Brain pericyte (primary cell): Measurements from ENCODE around the gene CHMP1B.
"Not testable (repeated sequence)": the region's sequence is repeated elsewhere in the genome, so short reads cannot be mapped to it uniquely, and the experiment has no call there.

Source experiments
- DNase-seq: peaks from one replicate; pipeline ENCODE4 v3.0.0-alpha.2; 2012; ENCODE audit warnings: low read depth, low spot score

The CHMP1B gene

GRCh38 chr18:11839556-11839955 is 11.7 kb upstream of the CHMP1B start:
- DNase-seq, result no peak

- no peak for DNase-seq
These were observed 10.7 kb upstream of the CHMP1B start for GRCh38 chr18:11840493-11840892.

- DNase-seq, result peak; percentile 96
These were observed 8.7 kb upstream of the CHMP1B start for GRCh38 chr18:11842562-11842961.

- DNase-seq, result no peak
These were observed 6.8 kb upstream of the CHMP1B start for GRCh38 chr18:11844436-11844835.

- DNase-seq, result no peak
These were observed 5.6 kb upstream of the CHMP1B start for GRCh38 chr18:11845654-11846053.

GRCh38 chr18:11847811-11848210 is 3.4 kb upstream of the CHMP1B start:
- no peak for DNase-seq

GRCh38 chr18:11849279-11849678 is 1.9 kb upstream of the CHMP1B start:
- no peak for DNase-seq

- DNase-seq, result peak; percentile 99
These were observed 1.2 kb upstream of the CHMP1B start for GRCh38 chr18:11849841-11850634.

GRCh38 chr18:11850821-11851145 is 430 bp upstream of the CHMP1B start:
- DNase-seq, result no peak

- no peak for DNase-seq
These were observed 659 bp downstream of the CHMP1B start for GRCh38 chr18:11851806-11852337.

- DNase-seq, result not testable (repeated sequence)
These were observed 3.3 kb downstream of the CHMP1B start for GRCh38 chr18:11854554-11854953.

GRCh38 chr18:11857177-11857887 is 6.1 kb downstream of the CHMP1B start:
- peak; percentile 100 for DNase-seq

- no peak for DNase-seq
These were observed 8.1 kb downstream of the CHMP1B start for GRCh38 chr18:11859282-11859830.

- DNase-seq, result no peak
These were observed 8.7 kb downstream of the CHMP1B start for GRCh38 chr18:11859903-11860407.

- DNase-seq, result no peak
These were observed 9.6 kb downstream of the CHMP1B start for GRCh38 chr18:11860594-11861450.

GRCh38 chr18:11861583-11862288 is 10.5 kb downstream of the CHMP1B start:
- DNase-seq, result no peak

GRCh38 chr18:11862468-11863137 is 11.4 kb downstream of the CHMP1B start:
- DNase-seq, result no peak

GRCh38 chr18:11864471-11864870 is 13.3 kb downstream of the CHMP1B start:
- no peak for DNase-seq

GRCh38 chr18:11865071-11865470 is 13.9 kb downstream of the CHMP1B start:
- DNase-seq, result no peak

GRCh38 chr18:11866329-11866728 is 15.1 kb downstream of the CHMP1B start:
- DNase-seq, result no peak
